Fibroblast of lung (primary cell): ENCODE results near the gene HDAC4. TPM values are rescaled to one million over a fixed set of nuclear protein-coding genes. Genes with fewer than 3 reads are reported as not detected.

Experiments used
- DNase-seq, 2 donors: peaks; one replicate each; pipeline versions ENCODE4 v3.0.0 to v3.0.0-alpha.2; 2010; ENCODE audit warnings: low read depth in 2 of 2
- H2AFZ ChIP-seq: 2 replicates; pipeline ENCODE4 v1.5.1; 2012; ENCODE audit warnings: low read length, control low read depth, inconsistent platforms
- H3K27ac ChIP-seq: 2 replicates; pipeline ENCODE4 v1.5.1; 2011; ENCODE audit warnings: low read length, control low read depth; ENCODE audit not compliant: insufficient read depth
- H3K27me3 ChIP-seq: 2 replicates; pipeline ENCODE4 v1.5.1; 2011; ENCODE audit warnings: mild to moderate bottlenecking, low read length; ENCODE audit not compliant: control insufficient read depth, insufficient read depth
- H3K36me3 ChIP-seq: 2 replicates; pipeline ENCODE4 v1.5.1; 2011; ENCODE audit warnings: low read length; ENCODE audit not compliant: control insufficient read depth, insufficient read depth
- H3K4me1 ChIP-seq: 2 replicates; pipeline ENCODE4 v1.5.1; 2011; ENCODE audit warnings: low read length; ENCODE audit not compliant: control insufficient read depth, insufficient read depth; ENCODE audit errors: extremely low read depth
- H3K4me2 ChIP-seq: 2 replicates; pipeline ENCODE4 v1.5.1; 2011; ENCODE audit warnings: low read length, control low read depth; ENCODE audit not compliant: insufficient read depth; ENCODE audit errors: extremely low read depth
- H3K4me3 ChIP-seq, 4 experiments: fragments of 200-600 bp in 1 of 4; sonication (generic) in 1 of 4; replicated peaks in 1 of 4; 2 replicates each; pipeline ENCODE4 v1.5.1; 2011 to 2016; ENCODE audit warnings: low read length in 4 of 4, low read depth in 3 of 4, mild to moderate bottlenecking in 3 of 4, control low read depth in 2 of 4, inconsistent platforms in 1 of 4, mixed read lengths in 1 of 4; ENCODE audit not compliant: insufficient read depth in 1 of 4; ENCODE audit errors: control extremely low read depth in 1 of 4
- H3K79me2 ChIP-seq: 2 replicates; pipeline ENCODE4 v1.5.1; 2012; ENCODE audit warnings: mild to moderate bottlenecking, low read length, inconsistent platforms; ENCODE audit not compliant: control insufficient read depth, insufficient read depth
- H3K9ac ChIP-seq: 2 replicates; pipeline ENCODE4 v1.5.1; 2011; ENCODE audit warnings: mild to moderate bottlenecking, low read length, control low read depth; ENCODE audit not compliant: insufficient read depth
- H3K9me3 ChIP-seq: 2 replicates; pipeline ENCODE4 v1.5.1; 2012; ENCODE audit warnings: low read depth, low read length; ENCODE audit not compliant: control insufficient read depth, insufficient read depth
- H4K20me1 ChIP-seq: 2 replicates; pipeline ENCODE4 v1.5.1; 2011; ENCODE audit warnings: low read length; ENCODE audit not compliant: control insufficient read depth, insufficient read depth; ENCODE audit errors: extremely low read depth
- CTCF ChIP-seq, 2 donors: IDR thresholded peaks in 1 of 2; conservative IDR thresholded peaks in 1 of 2; 1 replicate in 1 of 2; 2 replicates in 1 of 2; pipeline ENCODE4 v1.5.1; 2011 to 2012; ENCODE audit warnings: low read length in 2 of 2, control low read depth in 1 of 2, inconsistent platforms in 1 of 2, low read depth in 1 of 2, mild to moderate bottlenecking in 1 of 2
- EZH2 ChIP-seq: IDR thresholded peaks from 2 replicates; pipeline ENCODE4 v1.5.1; 2012; ENCODE audit warnings: low read length, control low read depth, mild to moderate bottlenecking; ENCODE audit errors: missing control alignments
- polyA plus RNA-seq, 2 donors: library from polyadenylated mRNA; depleted of rRNA in 1 of 2; stranded (reverse) in 1 of 2; unstranded in 1 of 2; fragments of >200 nt; gene quantifications; 2 replicates each; pipeline ENCODE4 v1.2.1, GENCODE V29; 2011 to 2012; ENCODE audit warnings: missing spikeins in 1 of 2
- total RNA-seq: library from RNA; depleted of rRNA; stranded (reverse); fragments of >200 nt; gene quantifications from 2 replicates; pipeline ENCODE4 v1.2.1, GENCODE V29; 2014

HDAC4 gene
- total and polyA plus RNA-seq, 2 donors (not counting 1 experiment from before 2014, with no cell fraction given), result 7.4 to 19.8 TPM

DNA sequence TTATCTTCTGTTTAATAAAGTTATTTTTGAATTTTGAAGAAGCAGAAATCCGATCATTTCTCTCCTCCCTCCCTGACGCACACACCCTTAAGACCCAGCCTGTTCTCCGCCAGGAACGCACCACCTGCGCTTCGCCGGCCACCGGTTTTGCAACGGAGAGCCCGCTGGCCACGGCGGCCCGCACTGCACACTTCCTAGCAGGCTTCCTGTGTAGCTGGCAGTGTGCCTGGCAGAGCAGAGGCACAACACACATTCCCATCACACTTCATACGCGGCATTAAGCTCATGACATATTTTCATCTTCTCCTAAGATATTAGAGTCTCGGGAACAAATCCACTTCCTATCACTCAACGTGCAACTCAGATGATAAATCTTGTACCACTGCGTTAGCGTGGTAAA is 148.0 kb downstream of the HDAC4 start:
- Histone ChIP-seq H3K9ac (no peak overlapping the region), H3K4me2 (peak overlapping the region; percentile 48), H3K4me3 (no peak overlapping the region), H3K9me3 (no peaks in the 10 kb centered on the region), H2AFZ (no peak overlapping the region), H3K36me3 (no peaks in the 10 kb centered on the region), H4K20me1 (no peaks in the 10 kb centered on the region), H3K27ac (no peak overlapping the region), H3K27me3 (no peaks in the 10 kb centered on the region), H3K4me1 (peaks cover 4% of the 10 kb centered on the region), H3K79me2 (peaks cover 3% of the 10 kb centered on the region)
- TF ChIP-seq EZH2 (no peak), CTCF (conservative IDR thresholded peaks at IDR 0.05 in 1 of 2, IDR thresholded peaks at IDR 0.05 in 1 of 2; ENCODE audit: low read depth in 1 of 2, low read length in 2 of 2) (no peak)
- DNase-seq, result peak in 1 of 2 donors; percentile 79

GRCh38 chr2:239252393-239252792 is 148.4 kb downstream of the HDAC4 start:
- Histone ChIP-seq H3K27ac (no peak overlapping the region), H3K9me3 (no peaks in the 10 kb centered on the region), H3K36me3 (no peaks in the 10 kb centered on the region), H3K79me2 (peaks cover 3% of the 10 kb centered on the region), H3K4me2 (peak overlapping the region; percentile 40), H4K20me1 (no peaks in the 10 kb centered on the region), H3K4me1 (peaks cover 4% of the 10 kb centered on the region), H2AFZ (no peak overlapping the region), H3K4me3 (no peak overlapping the region), H3K9ac (no peak overlapping the region), H3K27me3 (no peaks in the 10 kb centered on the region)
- no peak for DNase-seq
- no peak for TF ChIP-seq CTCF (conservative IDR thresholded peaks at IDR 0.05 in 1 of 2, IDR thresholded peaks at IDR 0.05 in 1 of 2; ENCODE audit: low read depth in 1 of 2, low read length in 2 of 2)
- no peak for TF ChIP-seq EZH2

- H3K36me3 ChIP-seq, result no peaks in the 10 kb centered on the region
- DNase-seq, result no peak
- no peak overlapping the region for H3K4me2 ChIP-seq
- no peak overlapping the region for H3K27ac ChIP-seq
- no peak overlapping the region for H2AFZ ChIP-seq
- no peaks in the 10 kb centered on the region for H3K27me3 ChIP-seq
- H4K20me1 ChIP-seq, result no peaks in the 10 kb centered on the region
- H3K4me3 ChIP-seq, result no peak overlapping the region
- peaks cover 4% of the 10 kb centered on the region for H3K4me1 ChIP-seq
- H3K9me3 ChIP-seq, result no peaks in the 10 kb centered on the region
- TF ChIP-seq EZH2, result no peak
- TF ChIP-seq CTCF (conservative IDR thresholded peaks at IDR 0.05 in 1 of 2, IDR thresholded peaks at IDR 0.05 in 1 of 2; ENCODE audit: low read depth in 1 of 2, low read length in 2 of 2), result no peak
- peaks cover 3% of the 10 kb centered on the region for H3K79me2 ChIP-seq
- no peak overlapping the region for H3K9ac ChIP-seq
Observed at GRCh38 chr2:239251971-239252370, 148.8 kb downstream of the HDAC4 start.
